Coronary artery (tissue), 2 donors: Measurements from ENCODE around the gene DISC1.
"Not testable (repeated sequence)": the region's sequence is repeated elsewhere in the genome, so short reads cannot be mapped to it uniquely, and the experiment has no call there.

ENCODE experiments used
- DNase-seq: peaks from one replicate; pipeline ENCODE4 v3.0.0-alpha.2; 2017; ENCODE audit warnings: low spot score
- H3K27ac ChIP-seq, 2 donors: fragments of 200-600 bp; sonication (generic); one replicate each; pipeline ENCODE4 v1.5.1; 2016 to 2019
- H3K4me3 ChIP-seq: fragments of 200-600 bp; sonication (generic); 2 replicates; pipeline ENCODE4 v1.5.1; 2016; ENCODE audit warnings: mild to moderate bottlenecking, moderate library complexity
- TF ChIP-seq, protein P1 (sequence below): fragments of 200-600 bp; sonication (generic); IDR thresholded peaks from one replicate; pipeline ENCODE4 v1.5.1; 2019; ENCODE audit warnings: antibody characterized with exemption

Gene DISC1

DNA sequence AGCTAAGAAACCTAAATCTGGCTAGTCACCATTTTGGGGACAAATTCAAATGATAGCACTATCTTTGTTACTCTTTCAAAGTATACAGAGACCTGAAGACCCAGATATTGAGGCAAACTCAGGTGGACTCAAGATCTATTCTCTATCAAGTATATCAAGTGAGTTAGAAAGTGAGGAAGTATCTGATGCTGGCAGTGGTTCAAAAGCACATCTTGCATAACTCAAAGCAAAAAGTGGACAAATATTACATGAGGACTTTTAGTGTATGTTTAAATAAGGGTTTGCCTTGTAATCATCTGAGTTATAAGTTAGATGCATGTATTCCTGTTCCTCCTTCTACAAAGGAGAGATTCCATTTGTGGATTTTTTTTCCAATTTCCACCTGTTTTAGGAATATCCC is 338.4 kb downstream of the DISC1 start:
- DNase-seq, result no peak
- TF ChIP-seq, protein P1, sequence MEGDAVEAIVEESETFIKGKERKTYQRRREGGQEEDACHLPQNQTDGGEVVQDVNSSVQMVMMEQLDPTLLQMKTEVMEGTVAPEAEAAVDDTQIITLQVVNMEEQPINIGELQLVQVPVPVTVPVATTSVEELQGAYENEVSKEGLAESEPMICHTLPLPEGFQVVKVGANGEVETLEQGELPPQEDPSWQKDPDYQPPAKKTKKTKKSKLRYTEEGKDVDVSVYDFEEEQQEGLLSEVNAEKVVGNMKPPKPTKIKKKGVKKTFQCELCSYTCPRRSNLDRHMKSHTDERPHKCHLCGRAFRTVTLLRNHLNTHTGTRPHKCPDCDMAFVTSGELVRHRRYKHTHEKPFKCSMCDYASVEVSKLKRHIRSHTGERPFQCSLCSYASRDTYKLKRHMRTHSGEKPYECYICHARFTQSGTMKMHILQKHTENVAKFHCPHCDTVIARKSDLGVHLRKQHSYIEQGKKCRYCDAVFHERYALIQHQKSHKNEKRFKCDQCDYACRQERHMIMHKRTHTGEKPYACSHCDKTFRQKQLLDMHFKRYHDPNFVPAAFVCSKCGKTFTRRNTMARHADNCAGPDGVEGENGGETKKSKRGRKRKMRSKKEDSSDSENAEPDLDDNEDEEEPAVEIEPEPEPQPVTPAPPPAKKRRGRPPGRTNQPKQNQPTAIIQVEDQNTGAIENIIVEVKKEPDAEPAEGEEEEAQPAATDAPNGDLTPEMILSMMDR, result no peak
- Histone ChIP-seq H3K27ac (no peak overlapping the region), H3K4me3 (no peak overlapping the region)

DNA sequence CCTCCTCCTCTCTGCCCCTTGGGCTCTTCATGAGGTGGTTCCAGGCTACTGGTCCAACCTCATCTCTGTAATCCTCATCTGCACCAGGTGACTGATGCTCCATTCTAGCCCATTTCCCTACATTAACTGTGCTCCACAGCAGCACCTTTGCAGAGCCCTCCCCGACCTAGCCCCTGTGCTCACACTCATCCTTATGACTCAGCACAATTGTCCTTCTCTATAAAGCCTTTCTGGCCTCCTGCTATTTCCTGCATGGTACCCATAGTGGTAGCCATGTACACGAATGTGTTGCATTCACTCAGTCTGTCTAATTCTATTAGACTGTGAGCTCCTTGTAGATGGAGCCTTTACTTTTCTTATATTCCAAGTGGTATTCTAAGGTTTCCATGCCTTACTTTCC is 339.0 kb downstream of the DISC1 start:
- Histone ChIP-seq H3K4me3 (no peak overlapping the region), H3K27ac (no peak overlapping the region)
- TF ChIP-seq, protein P1, result no peak
- DNase-seq, result no peak

DNA sequence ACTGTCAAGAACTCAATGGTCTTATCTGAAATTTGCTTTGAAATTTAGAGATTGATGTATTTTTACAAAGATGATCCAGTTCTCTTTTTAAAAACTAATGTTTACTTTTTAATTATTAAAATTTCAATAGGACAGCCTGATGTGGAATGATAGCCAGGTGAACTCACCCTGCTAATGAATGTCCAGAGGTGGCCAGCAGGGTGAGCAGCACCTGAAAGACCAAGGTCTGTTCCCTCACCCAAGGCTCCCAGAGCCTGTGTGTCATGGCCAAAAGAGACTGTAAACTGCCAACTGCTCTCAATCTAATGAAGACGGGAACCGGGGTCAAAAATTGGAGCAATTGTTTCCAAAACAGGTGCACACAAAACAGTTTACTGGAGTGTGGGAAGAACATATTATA is 340.4 kb downstream of the DISC1 start:
- H3K4me3 ChIP-seq, result no peak overlapping the region
- DNase-seq, result no peak
- H3K27ac ChIP-seq, result no peak overlapping the region
- TF ChIP-seq, protein P1, result no peak

DNA sequence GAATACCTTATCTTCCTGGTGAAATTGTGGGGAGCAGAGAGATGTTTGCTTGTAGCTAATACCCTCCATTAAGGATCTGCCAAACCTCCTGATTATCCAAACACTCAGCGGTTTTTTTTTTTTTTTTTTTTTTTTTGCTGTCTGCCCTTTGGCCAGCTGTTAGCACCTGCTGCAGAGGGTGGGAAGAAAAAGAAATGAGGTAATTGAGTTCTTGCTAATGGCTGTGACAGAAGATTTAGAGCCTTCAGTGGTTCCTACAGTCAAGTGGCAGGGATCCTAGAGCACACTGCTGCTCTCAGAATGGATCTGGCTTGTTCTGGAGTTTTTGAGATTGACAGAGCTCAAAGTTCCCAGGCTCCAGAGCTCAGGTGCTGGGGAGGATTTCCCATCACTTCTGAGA is 342.5 kb downstream of the DISC1 start:
- no peak overlapping the region for H3K27ac ChIP-seq
- TF ChIP-seq, protein P1, result no peak
- H3K4me3 ChIP-seq, result no peak overlapping the region
- DNase-seq, result no peak

DNA sequence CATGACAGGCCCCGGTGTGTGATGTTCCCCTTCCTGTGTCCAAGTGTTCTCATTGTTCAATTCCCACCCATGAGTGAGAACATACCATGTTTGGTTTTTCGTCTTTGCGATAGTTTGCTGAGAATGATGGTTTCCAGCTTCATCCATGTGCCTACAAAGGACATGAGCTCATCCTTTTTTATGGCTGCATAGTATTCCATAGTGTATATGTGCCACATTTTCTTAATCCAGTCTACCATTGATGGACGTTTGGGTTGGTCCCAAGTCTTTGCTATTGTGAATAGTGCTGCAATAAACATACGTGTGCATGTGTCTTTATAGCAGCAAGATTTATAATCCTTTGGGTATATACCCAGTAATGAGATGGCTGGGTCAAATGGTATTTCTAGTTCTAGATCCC is 343.2 kb downstream of the DISC1 start:
- not testable (repeated sequence) for H3K27ac ChIP-seq, H3K4me3 ChIP-seq, DNase-seq

DNA sequence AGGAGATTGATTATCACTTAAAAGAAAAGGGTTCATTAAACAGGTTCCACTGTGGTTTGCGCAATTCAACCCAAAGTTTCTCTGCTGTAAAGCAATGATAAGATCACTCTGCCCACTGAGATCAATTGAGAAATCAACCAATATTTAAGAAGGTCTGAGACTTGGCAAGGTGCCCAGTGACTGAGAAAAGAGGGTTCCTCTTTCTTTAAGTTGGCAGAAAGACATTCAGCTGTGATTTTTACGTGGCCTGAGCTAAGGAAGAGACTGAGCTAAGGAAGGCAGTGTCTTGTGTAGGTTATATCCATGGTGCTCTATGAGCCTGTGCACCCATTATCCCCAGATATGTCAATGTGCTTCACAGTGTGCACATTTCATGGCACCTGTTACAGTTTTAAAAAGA is 344.1 kb downstream of the DISC1 start:
- no peak for DNase-seq
- Histone ChIP-seq H3K27ac (no peak overlapping the region), H3K4me3 (no peak overlapping the region)
- TF ChIP-seq, protein P1, result no peak

DNA sequence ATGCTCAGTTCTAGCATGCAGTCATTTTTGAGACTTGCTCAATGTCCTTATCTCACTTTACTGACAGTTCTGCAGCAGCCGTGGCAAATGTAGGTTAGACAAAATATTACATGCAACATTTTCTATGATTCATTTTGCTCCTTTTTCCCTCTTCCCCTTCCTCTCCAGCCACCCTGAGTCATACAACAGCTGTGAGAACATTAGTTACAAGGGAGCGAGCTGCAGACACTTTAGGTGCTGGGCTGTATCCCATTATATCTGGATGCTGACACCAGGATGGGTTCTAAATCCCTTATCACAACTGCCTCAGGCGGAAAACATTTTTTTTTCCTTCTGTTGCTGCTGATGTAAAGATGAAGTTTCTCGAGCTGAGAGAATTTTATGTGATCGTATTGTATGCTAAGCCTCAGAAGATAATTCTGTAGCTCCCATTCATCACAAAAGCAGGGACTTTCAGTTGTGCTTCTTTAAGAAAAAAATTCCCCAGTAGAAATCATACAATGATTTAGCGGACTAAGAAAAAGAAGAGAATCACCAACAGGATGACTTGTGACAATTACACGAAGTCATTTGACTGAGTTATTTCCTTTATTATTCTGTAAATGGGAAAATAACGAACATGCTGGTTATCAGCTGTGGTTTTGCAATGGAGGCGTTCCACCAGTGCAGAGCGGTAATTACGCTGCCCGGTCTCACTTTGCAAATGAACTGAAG is 345.0 kb downstream of the DISC1 start:
- Histone ChIP-seq H3K4me3 (peak overlapping the region; percentile 5), H3K27ac (no peak overlapping the region)
- TF ChIP-seq, protein P1, result no peak
- DNase-seq, result no peak
